ENCODE results near the gene RTL5.

- TF ChIP-seq GLIS3 (CRISPR knock-in tag; IDR thresholded peaks at IDR 0.05) (no peak), PATZ1 (CRISPR knock-in tag; IDR thresholded peaks at IDR 0.05; ENCODE audit: borderline replicate concordance) (no peak), CSDC2 (CRISPR knock-in tag; IDR thresholded peaks at IDR 0.05) (no peak), BACH2 (CRISPR knock-in tag; IDR thresholded peaks at IDR 0.05; ENCODE audit: borderline replicate concordance) (no peak), PPARA (CRISPR knock-in tag; IDR thresholded peaks at IDR 0.05; ENCODE audit: borderline replicate concordance) (no peak), CSRNP3 (CRISPR knock-in tag; IDR thresholded peaks at IDR 0.05) (no peak), TCF4 (CRISPR knock-in tag; IDR thresholded peaks at IDR 0.05; ENCODE audit: borderline replicate concordance) (no peak), ARNTL (CRISPR knock-in tag; IDR thresholded peaks at IDR 0.05; ENCODE audit: borderline replicate concordance, low read depth) (no peak), RARB (CRISPR knock-in tag; IDR thresholded peaks at IDR 0.05) (no peak), CREB5 (CRISPR knock-in tag; IDR thresholded peaks at IDR 0.05; ENCODE audit: low read depth) (no peak), SNAI2 (CRISPR knock-in tag; IDR thresholded peaks at IDR 0.05) (no peak), ESRRG (CRISPR knock-in tag; IDR thresholded peaks at IDR 0.05) (no peak)
Observed at GRCh38 chrX:72169008-72169728, 37.5 kb upstream of the RTL5 start.
